Subcutaneous adipose tissue (tissue), 4 donors: ENCODE results near the gene NT5C. TPM values are rescaled to one million over a fixed set of nuclear protein-coding genes. Genes with fewer than 3 reads are reported as not detected.

ENCODE experiments used
- total RNA-seq, 4 donors: library from RNA; depleted of rRNA; stranded (reverse); fragments of >200 nt; gene quantifications; one replicate each; pipeline ENCODE4 v1.1.0, GENCODE V29; 2016
- TF ChIP-seq, protein P1 (sequence below): fragments of 450-650 bp; IDR thresholded peaks from one replicate; pipeline ENCODE4 v1.5.1; 2016; ENCODE audit warnings: low read depth, mild to moderate bottlenecking, control low read depth, antibody characterized with exemption, moderate library complexity

Gene NT5C
- total RNA-seq, 4 donors from 2014 or later = 35.4 to 92.3 (median 69.9) TPM

- TF ChIP-seq, protein P1, sequence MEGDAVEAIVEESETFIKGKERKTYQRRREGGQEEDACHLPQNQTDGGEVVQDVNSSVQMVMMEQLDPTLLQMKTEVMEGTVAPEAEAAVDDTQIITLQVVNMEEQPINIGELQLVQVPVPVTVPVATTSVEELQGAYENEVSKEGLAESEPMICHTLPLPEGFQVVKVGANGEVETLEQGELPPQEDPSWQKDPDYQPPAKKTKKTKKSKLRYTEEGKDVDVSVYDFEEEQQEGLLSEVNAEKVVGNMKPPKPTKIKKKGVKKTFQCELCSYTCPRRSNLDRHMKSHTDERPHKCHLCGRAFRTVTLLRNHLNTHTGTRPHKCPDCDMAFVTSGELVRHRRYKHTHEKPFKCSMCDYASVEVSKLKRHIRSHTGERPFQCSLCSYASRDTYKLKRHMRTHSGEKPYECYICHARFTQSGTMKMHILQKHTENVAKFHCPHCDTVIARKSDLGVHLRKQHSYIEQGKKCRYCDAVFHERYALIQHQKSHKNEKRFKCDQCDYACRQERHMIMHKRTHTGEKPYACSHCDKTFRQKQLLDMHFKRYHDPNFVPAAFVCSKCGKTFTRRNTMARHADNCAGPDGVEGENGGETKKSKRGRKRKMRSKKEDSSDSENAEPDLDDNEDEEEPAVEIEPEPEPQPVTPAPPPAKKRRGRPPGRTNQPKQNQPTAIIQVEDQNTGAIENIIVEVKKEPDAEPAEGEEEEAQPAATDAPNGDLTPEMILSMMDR = no peak
Observed at GRCh38 chr17:75152922-75153779, 21.6 kb upstream of the NT5C start.

GRCh38 chr17:75152523-75152921 is 21.0 kb upstream of the NT5C start:
- TF ChIP-seq, protein P1 = no peak

DNA sequence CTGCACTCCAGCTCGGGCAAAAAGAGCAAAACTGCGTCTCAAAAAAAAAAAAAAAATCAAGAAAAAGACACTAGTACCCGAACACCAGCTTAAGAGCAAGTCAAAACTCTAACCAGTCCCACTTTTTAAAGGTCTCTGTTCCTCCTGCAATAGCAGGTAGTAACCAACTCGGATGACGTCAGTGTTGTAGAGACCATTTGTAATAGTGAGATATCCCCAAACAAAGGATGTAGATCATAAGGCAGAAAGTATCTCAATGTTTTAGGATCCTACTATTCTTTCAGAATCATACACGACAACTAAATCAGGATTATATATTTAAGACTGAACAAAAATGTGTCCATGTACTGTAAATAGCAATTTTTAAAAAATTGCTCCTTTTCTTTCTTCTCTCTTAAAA is 20.4 kb upstream of the NT5C start:
- TF ChIP-seq, protein P1 = no peak

DNA sequence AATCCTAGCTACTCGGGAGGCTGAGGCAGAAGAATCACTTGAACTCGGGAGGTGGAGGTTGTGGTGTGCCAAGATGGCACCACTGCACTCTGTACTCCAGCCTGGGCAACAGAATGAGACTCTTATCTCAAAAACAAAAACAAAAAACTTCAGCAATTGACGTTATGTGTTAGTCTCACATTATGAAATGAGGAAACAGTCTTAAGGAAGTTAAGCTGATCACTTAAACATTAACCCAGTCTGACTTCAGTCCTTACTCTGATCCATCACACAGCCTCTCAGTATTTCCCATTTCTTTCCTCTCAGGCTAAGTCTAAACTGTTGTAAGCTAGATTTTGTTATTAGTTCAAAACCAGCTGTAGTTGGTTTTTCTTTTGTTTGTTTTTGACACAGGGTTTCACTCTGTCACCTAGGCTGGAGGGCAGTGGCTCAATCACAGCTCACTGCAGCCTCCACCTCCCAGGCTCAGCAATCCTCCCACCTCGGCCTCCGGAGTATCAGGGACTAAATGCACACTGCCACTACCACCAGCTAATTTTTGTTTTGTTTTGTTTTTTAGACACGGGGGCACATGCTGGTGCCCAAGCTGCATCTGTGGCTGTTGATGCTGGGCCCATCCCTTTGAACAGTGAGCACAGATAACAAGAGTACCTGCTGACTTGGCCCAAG is 16.5 kb upstream of the NT5C start:
- TF ChIP-seq, protein P1 = no peak

DNA sequence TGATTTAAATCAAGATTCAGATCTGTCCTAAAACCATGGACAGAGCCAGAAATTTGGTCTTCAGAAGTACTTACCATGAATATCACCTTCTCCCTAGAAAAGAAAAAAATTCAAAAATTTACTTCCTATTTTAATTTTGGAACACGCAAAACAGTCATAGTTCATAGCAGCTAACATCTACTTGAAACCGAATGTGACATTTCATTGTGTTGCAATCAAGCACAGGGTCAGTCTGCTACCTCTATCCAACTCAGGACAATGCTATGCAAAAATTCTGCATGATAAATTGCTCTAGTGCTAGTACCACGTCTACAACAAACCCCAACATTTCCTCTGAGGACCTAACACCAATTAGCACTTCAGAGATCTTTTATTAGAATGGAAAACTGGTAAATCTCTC is 15.1 kb upstream of the NT5C start:
- TF ChIP-seq, protein P1 = no peak

GRCh38 chr17:75144816-75145512 is 13.4 kb upstream of the NT5C start:
- TF ChIP-seq, protein P1 = no peak
